Suppressor macrophage treated with lipopolysaccharide for 1 hour (primary cell): ENCODE measurements around the gene SIAH2.

Experiments used
- DNase-seq, 3 donors: peaks; one replicate each; pipeline ENCODE4 v3.0.0-alpha.2; 2020 to 2022

The SIAH2 gene

DNA sequence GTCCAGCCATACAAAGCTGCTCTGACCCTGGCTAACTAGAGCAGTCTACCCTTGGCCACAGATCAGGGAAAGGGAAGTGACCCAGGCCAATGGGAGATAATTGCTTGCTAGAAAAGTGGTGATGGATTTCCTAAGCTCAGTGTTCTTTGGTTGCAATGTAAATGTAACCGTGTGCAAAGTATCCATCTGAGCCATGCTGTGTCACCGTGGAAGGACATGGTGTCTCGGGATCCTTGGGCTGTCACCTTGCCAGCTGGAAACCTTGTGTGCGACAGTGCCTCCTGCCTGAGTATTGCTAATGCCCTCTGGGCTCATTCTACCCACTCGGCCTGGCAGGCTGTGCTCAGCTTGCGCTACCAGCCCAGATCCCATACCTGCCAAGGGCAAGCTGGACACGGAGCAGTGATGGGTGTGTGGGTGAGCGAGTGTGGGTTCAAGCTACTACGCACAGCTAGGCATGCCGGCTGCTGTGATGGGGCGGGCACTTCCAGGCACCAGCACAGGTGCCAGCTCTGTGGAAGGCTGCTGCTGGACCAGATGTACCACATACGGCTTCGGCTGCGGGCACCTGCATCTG lies 10.7 kb upstream of the SIAH2 start:
- no peak for DNase-seq

DNA sequence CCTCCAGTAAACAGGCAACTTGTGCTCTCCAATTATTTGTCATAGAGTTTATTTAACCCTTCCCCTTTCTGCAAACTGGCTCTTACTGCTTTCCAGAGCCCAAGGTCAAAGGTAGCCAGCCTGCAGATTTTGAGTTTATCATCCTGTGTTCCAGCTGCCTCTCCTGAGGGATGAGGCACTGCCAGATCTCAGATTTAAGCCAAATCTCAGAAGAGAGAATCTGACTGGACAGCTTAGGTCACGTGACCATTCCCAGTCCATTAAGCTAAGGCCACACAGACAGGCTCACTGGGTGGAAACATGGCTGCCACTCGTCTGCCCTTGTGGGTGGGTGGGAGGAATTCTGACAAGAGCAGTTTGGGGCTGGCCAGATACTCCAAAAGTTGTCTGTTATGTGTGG lies 8.6 kb upstream of the SIAH2 start:
- DNase-seq = no peak

DNA sequence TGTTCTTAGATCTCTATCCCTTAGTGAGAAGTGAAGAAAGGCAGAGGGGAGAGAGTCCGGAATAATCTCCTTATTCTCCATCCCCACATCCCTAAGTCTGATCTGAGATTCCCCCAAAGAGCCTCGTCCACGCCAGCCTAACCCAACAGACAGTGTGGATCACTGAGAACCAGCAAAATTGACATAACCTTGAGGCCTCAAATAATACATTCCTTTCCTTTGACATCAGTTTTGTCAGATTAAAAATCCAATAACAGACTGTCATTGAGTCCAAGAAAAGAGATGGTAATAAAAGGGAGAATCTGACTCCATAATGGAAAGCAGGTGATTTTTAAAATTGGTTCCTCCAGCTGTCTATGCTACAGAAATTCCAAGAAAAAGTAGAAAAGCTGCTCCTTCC lies 7.7 kb upstream of the SIAH2 start:
- DNase-seq = no peak

DNA sequence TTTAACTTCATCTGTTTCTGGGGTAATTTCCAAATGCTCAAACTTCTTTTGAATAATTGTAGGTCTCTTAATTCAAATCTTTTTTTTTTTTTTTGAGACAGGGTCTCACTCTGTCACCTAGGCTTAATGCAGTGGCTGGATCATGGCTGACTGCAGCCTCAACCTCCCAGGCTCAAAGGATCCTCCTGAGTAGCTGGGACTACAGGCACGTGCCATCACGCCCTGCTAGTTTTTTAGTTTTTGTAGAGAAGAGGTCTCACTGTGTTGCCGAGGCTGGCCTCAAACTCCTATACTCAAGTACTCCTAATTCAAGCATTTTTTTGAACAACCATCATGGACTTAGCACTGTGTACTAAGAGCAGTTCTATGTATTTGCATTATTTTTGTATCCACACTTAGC lies 3.8 kb upstream of the SIAH2 start:
- no peak for DNase-seq

DNA sequence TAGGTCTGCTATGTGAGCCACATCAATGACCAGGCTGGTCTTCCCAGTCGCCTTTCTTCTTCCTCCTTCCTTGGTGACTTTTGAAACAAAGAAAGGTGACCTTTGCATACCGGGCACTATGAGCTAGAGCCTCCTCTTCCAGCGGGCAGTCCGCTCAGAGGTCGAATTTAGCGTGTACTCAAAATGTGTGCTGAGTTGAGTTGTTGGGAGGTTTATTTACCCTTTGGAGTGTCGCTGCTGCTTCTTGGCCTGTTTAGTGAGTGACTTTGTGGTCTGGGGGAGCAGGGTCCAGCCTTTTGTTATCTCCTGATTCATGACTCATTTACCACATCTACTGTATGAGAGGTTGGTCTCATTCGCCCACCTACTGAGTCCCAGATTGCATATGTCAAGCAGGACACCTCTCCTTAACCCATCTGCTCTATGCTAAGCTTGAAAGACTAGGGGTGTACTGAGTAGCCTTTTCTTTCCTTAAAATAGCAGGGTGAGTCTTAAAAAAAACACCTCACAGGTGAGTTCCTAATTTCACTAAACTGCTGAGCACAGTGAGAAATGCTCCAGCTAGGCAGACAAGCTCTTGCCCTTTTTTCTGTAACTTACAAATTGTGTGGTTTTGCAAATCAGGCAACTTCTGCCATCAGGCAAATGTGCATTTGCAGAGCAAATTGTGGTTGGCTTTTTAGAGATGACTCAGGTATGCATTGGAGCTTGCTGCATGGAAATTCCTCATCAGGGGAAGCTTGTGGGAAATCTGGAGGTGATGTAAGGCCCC lies 3.2 kb upstream of the SIAH2 start:
- peak; percentile 76 to 88 (median 81) for DNase-seq

DNA sequence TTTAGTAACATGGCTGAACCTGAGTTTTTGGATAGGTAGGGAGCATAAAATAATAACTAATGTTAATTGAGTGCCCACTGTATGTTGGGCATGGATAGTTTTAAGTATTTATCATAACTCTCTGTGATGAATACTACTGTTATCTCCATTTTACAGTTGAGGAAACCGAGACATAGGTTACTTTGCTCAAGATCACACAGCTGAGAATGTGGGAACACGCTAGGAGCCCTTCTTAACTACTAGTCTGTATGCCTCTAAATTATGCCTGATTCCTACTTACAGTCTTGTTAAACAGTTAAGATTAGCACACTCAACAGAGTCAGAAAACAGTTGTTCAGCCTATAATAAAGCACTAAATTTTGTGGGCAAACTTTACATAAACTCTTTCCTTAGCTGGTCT lies 2.0 kb upstream of the SIAH2 start:
- no peak for DNase-seq

DNA sequence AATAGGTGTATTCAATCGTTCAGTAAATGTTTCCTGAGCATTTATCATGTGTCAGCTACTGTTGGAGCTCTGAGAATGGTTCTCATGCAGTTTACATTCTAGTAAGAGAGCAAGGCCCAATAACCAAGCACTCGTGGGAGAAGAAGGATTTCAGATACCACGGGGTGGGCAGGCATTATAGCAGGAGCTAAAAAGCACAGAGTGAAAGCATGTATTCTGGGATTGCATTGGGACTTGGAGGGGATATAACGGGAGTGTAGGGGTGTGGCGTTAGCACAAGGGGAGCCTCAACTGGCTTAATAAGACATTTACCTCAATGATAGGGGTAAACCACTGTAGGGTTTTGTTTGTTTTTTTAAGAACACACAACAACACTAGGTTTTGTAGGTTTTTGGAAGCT lies 1.6 kb upstream of the SIAH2 start:
- peak in 1 of 3 donors; percentile 16 for DNase-seq

DNA sequence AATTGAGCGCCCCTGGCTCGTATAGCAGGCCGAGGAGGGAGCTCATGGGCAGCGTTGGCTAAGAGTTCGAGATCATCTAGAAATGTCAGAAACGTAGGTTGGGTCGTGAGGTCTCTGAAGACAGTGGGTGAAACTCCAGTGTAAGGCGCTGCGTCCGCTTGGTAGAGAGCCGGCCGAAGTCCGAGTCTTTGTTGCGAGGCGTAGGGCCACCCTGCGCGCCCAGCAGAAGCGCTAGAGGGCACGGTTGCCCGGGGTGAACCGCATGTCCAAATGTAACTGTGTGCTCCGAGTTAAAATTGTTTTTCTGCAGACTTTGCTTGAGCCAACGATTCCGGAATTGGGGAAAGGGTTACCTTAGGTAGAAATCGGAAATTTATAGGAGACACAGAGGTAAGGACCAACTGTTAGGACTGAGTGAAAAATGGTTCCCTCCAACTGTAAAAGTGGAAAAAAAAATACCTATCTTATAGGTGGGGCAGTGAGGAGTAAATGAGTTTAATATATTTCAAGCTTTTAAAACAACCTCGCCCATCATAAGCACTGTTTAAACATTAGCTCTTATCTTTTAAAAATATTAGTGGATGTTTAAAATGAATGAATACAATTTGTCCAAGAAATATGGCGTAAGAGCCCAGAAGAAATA lies 993 bp upstream of the SIAH2 start:
- peak; percentile 72 to 82 (median 74) for DNase-seq

DNA sequence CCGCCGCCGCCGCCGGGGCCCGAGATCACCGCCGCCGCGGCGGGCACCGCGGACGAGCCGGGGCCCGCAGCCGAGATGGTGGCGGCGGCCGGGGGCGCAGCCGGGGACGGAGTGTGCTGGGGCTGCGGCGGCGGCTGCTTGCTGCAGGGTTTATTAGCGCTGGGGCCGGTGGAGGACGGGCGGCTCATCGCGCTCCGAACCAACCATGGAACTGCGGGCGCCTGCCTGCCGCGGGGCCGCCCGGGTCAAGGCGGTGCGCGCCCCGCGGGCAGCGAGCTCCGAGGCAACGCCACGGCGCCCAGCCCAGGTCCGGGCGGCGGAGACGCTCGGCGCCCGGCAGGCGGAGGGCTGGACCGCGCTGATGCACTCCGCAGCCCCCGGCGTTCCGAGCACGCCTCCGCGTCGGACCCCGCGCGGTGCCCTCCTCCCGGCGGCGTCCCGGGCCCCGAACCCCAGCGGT lies 277 bp downstream of the SIAH2 start:
- no peak for DNase-seq

DNA sequence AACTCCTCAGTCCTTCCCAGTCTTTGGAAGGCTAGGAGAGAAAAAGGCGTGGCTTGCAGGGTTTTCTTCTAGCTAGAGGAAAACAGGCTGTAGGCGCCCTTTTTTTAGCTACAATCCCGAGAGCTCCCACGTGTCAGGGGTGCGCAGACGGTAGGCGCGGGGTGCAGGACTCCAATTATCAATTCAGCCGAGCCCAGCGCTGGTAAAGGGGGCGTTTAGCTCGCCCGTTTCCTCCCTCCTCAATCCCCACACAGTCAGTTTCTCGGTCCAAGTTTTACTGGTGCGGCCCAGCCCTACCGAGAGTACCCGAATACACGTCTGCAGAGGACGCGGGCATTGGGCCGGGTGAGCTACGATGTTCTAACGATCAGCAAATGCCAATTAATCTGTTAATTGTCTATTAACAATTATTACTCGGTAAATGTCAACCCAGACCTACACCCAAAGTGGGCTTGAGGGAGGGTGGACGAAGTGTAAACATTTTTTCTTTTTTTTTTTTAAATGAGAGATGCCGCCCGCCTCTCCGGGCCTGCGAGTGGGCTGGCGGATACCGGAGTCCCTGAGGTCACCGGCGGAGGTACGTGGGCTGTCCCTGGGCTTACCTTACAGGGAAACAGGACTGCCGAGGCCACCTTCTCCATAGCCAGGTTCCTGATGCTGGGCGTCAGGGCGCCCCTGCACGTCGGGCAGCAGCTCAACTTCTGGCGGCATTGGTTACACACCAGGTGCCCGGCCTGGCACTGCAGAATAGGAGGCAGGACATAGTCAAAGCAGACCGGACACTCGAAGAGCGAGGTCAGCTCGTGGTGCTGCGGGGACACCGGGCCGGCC lies 923 bp downstream of the SIAH2 start:
- peak; percentile 53 to 67 (median 59) for DNase-seq

DNA sequence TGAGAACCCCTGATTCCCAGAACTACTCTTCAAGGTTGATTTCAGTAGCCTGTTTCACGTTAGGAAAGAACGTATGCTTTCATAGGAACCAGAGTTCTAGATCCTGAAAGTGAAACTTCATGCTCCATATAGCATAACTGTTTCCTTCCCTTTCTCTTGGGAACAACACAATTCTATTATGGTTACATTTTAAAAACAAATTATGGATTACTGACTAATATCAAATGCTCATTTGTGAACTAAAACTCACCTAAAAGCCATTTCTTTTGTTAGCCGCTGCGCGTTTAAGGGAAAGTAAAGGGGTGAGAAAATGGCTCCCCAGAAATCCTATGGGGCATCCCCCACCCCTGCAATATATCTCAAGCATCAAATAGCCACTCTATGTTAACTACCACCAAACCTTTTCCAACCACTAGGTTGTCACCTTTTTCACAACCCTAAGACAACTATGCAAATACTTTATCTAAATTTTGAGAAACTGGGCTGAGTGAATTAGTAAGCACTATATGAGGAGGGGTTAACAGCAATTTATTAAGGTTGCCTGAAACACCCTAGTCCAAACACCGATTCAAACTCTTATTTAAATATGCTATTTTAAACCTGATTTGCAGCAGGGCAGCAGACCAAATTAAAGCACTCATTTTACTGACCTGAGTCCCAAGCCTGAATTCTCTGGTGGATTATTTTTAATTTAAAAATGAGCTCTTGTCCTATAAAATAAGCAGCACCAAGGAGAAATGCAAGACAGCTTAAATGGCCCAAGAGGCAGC lies 2.4 kb downstream of the SIAH2 start:
- peak; percentile 52 to 71 (median 65) for DNase-seq

DNA sequence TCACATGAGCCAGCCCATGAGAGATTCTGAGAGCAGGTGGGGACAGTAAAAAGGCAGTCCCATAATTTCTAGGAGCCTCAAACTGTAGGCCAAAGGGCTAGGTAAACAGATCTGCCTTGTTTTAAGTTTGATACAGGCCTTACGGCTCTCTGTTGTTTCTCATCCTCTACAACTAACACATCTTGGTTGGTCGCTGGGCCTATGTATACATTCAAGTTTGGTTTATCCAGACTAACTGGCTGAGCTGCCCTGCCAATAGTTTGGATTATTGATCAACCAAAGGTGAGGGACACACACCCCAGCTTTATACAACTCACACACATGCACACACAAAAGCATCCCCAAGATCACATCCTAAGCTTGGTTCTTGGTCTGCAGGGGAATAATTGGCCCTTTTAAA lies 3.0 kb downstream of the SIAH2 start:
- DNase-seq = no peak

DNA sequence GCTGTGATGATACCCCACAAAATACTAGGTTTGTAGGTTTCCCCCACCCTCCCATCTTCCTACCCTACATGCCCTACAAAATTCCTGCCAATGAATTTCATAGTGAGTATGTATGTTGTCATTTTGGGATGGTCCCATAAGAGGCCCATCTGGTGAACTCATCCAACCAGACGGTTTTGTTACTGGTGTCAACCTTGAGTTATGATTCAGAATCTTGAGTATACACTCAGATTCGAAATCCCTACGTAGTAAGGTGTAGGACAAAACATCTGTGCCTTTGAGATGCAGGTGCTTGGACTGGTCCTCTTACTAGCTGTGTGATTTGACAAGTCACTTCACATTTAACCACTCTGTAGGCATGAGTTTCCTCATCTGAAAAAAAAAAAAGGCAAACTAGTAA lies 3.6 kb downstream of the SIAH2 start:
- peak; percentile 34 to 53 (median 42) for DNase-seq

DNA sequence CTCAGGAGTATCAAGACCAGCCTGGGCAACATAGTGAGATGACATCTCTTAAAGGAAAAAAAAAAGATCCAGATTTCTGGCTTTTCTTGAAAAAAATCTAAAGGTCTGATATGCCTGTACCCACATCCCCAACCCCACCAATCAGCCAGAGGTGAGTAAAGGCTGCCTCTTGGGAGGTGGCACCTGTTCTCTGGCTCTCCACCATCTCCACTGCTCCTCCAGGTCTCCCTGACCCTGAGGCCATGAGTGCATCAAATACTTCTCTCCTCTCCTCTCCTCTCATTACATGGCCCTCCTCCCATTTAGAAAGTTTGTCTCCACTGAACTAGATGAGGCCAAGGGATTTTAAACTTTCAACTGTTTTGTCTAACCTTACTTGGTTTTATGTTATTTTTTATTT lies 5.2 kb downstream of the SIAH2 start:
- DNase-seq = no peak

DNA sequence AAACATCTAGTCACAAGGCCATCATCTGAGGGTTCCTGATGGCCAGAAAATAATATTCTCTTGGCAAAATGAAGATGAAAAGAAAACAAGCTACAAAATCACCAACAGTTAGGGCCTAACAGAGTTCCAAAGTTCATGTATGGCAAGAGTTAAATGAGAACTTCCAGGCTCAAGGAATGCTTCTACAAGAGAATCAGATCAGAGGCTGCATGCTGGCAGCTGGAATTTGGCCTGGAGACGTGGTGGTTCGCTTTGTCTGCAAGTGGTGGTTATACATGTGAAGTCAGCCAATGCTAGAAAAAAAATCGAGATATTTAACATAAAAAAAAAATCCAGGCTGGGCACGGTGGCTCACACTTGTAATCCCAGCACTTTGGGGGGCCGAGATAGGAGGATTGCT lies 5.6 kb downstream of the SIAH2 start:
- no peak for DNase-seq

DNA sequence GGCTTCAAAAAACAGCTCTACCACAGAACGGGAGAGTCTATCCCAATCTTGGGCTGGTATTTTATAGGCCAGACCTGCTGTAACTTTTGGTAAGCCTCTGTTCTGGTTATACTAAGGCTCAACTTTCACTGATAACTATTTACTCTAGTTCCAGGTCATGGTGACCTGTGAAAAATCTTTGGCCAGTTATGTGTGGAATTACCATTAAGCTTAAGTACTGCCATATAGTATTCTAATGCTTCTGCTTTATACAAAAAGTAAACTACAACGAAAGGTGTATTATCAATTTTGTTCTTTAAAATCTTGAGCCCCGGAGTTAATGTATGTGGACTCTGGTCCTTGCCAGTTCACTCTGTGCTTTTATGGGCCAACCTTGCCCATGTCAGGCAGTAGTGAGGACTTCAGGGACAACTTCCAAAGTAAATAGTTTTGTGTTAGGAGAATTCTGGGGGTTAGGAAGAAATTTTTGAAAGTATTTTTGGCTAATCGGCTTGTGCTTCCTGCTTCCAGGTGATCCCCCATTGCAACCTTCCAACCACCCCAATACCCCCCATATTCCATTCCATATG lies 6.4 kb downstream of the SIAH2 start:
- no peak for DNase-seq

DNA sequence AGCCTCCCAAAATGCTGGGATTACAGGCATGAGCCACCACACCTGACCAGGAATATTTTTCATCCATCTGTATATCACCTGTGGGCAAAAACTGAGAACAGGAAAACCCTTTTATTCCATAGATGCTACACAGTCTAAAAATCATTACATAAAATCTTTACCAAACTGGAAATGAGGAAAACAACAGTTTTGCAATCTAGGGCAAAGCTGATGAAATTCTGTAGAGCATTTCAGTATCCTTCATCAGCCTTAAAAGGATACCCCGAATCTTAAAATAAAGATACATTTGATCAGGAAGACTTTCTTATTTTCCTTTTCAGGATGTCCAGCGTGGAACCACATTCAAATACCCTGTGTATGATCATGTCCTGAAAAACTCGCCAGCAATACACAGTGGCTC lies 7.1 kb downstream of the SIAH2 start:
- peak; percentile 37 to 67 (median 60) for DNase-seq

DNA sequence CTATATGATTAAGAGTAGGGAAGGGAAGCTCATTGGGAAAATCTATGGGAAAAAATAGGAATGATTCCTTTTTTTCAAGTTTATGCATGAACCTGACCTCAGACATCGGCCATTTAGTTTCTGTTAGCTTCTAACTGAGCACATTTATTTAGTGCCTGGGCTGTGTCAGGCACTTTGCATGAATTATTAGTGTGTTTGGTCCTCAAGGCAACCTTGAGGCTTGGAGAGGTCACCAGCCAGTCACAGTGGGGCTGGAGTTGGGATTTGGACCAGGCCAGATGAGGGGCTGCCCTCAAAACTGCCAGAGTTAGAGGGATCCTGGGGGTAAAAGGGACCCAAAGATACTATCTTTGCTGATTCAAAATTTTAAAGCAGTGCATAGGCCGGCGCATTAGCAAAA lies 8.1 kb downstream of the SIAH2 start:
- no peak for DNase-seq

DNA sequence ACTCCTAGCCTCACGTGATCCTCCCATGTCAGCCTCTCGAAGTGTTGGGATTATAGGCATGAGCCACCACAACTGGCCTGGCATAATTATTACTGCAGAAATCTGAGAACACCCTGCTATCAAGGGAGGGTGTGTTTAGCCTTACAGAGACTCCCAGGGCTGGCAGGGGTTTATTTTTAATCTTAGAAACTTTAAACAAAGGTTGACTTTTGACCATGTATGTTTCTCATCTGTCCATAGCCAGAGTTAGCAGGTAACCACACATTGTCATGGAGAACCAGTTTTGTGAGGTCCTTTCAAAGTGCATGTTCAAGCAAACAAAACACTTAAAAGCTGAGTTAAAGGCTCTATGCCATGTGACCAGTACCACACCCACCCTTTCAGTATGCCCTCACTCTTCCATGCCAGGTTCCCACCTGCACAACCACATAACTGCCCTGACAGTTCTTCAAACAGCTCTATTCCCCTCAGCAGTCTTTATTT lies 11.1 kb downstream of the SIAH2 start:
- no peak for DNase-seq

DNA sequence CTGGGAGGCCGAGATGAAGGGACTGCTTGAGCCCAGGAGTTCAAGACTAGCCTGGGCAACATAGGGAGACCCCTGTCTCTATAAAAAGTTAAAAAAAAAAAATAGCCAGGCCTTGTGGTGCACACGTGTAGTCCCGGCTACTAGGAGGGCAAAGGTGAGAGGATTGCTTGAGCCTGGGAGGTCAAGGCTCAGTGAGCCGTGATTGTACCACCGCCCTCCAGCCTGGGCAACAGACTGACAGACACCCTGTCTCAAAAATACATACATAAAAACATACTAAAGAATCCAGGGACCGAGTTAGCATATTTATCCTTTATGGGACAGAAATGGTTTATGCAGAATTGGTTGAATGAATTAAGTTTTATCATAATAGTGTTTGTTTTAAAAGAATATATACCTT lies 13.7 kb downstream of the SIAH2 start:
- DNase-seq = no peak

DNA sequence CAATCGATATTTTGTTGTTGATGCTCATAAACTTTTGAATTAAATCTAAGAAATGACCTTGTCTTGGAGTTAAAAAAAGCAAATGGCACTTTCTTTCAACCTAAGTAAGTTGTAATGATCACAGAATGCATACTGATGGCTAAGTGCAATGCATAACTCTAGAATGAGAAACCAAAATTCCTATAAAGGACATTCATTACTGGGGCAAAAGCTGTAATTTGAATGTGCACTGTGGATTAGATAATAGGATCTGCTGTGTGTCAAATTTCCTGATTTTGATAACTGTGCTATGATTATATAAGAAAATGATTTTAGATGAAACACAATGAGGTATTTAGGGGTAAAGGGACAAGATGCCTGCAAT lies 14.3 kb downstream of the SIAH2 start:
- no peak for DNase-seq
